GM18858 (cell line): ENCODE measurements around the gene MMADHC.

Experiments
- ATAC-seq: cut with Tn5 transposase; IDR thresholded peaks from one replicate; pipeline ENCODE4 v1.9.1; 2021; ENCODE audit not compliant: unreplicated experiment

The MMADHC gene

DNA sequence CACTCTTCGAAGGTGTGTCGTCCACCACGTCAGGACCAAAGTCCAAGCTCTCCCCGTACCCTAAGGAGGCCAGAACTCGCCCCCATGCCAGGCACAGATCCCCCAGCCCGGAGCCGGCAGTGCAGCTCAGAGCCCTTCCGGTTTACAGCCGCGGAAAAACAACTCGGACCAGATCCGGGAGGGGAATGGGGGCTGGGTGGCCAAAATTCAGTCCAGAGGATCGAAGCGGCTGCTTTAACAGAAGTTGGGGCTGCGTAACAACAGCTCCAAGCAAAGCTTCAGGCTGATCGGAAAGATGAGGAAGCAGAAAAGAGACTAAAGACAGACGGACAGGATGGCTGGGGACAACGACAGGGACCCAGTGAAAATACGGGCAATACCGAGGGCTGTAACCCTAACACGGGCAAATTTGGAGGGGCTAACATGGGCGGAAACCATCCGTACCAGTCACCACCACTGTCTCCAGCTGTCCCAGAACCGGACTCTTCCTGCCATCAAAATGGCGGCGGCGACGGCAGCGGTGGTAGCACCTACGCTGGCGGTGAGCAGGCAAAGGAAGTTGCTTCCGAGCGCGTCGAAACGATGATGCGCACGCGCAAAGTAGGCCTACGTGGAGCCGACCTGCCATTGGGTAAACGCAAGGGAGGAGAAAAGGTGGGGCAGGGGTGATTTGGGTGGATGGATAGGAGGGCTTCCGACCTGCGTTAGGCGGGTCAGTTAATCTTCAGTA is at the start of gene MMADHC:
TSS of gene MMADHC (minus strand) at position 556 of the 730 bp plus-strand sequence. CDS start 678 bp downstream, outside the sequence.
- peak; percentile 98 for ATAC-seq

DNA sequence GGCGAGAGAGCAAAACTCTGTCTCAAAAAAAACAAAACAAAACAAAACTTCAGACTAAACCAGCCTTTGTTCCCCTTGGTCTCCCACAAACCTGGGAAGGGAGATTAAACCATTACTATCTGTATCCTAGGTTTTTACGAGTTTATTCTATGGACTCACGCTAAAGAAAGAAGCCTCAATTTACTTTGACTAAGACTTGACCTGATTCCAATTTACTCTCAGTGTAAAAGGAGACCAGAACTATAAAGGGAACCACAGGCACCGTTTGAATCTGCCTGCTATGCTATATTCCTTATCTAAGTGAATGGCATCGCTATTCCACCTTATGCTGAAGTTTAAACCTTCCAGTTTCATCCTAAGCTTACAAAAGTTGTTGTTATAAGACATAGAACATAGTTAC is 46.5 kb upstream of the MMADHC start:
- no peak for ATAC-seq

DNA sequence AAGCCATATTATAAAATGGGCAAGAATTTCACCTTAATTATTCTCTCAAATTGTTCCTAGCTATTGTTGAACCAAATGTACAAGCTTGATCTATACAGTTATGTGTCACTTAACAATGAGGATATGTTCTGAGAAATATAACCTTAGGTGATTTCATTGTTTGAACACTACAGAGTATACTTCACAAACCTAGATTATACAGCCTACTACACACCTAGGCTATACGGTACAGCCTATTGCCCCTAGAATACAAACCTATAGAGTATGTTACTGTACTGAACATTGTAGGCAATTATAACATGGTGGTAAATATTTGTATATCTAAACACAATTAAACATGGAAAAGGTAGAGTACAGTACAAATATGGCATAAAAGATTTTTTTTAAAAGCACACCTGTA is 42.9 kb upstream of the MMADHC start:
- no peak for ATAC-seq

DNA sequence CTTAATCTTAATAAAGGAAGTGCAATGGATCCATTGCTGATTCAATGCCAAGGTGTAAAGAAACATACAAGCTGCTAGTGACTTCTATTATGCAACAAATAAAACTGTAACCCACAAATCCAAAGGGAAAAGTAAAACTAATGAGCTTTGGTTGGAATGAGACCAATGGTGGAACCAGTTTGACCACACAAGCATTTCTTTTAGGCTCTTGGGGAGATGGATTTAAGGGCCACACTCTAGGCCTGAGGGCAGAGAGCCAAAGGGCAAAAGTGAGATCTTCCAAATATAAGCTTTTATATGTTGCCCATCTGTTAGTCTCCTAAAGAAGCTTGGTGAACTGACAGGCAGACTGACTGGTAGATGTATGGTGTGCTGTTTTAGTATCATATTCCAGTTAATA is 41.5 kb upstream of the MMADHC start:
- no peak for ATAC-seq

DNA sequence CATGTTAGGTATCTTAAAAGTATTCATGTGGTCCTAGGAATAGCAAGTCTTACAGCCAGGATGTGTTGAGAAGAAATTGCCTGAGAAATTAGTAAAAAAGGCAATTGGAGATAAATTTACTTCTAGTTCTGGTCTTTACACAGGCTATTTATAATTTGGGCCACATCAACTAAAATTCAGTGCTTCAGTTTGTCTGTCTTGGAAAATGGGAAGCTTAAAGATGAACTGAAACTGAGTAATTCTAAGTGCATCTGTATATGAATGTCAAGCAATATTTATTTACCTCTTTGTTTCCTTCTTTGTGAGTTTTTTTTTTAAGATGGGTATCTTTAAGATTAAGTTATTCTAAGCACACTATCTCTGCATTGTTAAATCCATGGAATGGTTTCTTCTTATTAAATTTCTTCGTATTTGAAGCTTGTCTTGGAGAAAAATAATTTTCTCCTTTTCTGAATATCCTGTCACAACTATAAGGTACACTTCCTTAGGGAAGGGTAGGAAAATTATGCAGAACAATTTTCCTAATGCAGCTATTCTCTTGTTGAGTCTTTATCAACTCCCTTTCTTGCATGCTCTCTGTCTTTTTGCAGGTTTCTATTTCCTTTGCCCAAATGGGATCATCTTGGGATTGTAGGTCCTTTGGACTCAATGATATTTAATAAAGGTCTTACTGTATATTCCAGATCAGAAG is 39.7 kb upstream of the MMADHC start:
- ATAC-seq: no peak

DNA sequence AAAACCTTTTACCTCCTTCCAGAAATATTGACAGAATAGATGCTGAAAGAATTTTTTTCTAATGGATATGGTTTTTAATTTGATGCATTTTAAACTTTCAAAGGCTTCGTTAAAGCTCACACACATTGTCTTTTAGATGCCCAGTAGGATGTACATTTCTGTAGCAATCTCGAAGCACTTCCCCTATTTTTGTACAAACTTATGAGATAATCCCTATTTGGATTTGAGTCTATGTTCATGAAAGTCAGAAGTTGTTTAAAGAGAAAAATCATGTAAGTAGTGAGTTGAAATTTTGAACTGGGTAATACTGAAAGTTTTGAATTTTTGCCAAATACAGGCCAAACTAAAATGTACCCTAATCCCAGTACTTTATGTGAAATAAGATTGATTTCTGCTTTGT is 38.1 kb upstream of the MMADHC start:
- ATAC-seq: no peak

DNA sequence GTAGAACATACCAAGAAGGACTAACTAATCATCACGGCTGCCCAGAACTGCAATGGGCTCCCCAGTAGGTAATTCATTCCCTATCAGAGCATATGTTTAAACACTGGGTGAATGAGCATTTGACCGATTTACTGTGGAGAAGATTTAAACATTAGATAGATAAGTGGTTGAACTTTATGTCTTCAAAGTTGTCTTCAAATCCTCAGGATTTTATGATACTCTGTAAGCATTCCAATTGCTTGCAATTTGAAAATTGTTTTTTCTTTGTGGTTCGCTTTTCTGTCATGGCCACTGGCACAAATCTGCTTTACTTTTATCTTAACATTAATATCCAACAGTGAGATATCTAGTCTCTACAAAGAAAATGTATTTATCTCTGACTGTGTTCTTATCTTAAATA is 37.7 kb upstream of the MMADHC start:
- ATAC-seq: no peak

DNA sequence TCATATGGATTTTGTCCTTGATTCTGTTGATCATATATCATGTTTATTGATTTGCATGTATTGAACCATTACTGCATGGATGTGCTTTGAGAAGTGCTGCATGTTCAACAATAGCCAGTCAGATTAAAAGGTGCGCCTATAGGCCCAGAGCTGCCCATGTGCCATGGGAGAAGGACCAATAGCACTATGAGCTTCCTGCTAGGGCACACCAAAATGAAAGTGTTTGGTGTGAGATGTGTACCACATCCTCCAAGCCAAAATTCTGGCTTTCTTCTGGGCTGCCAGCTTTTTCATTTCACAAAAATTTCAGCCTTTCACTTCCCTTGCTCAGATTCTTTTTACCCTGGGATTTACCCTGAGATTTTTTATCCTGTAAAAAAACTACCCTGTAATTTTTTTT is 34.8 kb upstream of the MMADHC start:
- peak; percentile 61 for ATAC-seq

DNA sequence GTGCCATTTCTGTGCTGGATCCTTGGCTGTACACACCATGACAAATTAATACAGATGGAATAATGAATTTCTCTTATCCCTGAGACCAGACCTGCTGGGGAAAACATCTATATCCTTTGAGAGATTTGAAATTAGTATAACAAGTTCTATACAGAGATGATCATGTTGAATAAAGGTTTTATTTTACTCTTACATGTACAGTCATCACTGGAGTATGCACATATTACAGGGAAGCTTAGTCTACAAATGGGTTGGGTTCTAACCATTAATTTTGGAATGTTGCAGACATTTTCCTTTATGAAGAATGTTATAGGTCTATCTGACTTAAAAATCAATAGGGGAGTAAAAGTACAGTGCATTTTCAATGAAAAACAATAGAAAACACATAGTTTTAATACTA is 29.9 kb upstream of the MMADHC start:
- no peak for ATAC-seq

DNA sequence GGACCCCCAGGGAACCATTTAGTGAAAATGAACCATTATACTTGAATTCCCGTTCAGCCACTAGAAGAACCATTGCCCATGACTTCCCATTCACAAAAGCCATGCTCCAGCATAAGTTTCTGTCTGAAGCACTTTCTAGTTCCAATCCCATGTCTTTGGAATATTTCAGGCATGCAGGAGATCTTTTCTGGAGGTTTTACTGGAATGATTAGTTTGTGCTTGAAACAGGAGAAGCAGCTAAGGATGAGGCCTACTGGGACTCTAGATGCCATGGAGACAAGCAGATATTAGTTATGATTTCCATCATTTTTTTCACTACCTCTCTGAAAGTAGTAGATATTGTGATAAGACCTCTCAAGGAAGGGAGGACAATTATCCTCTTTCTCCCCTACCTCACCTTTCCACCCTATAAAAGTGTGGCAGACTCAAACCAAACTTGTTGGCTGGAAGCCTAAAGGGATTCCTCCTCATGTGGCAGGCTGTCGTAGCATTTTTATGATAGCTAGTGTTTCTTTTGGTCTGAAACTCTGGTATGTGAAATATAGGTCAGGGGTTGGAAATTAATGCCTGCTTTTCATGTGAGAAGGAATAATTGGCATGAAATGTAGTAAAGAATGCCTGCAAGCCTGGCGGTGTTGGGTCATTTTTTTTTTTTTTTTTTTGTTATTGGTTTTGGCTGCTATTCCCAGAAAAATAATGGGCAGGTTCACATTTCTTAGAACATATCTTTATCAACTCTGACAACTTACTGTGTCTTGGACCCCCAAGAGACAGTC is 29.3 kb upstream of the MMADHC start:
- ATAC-seq: no peak

DNA sequence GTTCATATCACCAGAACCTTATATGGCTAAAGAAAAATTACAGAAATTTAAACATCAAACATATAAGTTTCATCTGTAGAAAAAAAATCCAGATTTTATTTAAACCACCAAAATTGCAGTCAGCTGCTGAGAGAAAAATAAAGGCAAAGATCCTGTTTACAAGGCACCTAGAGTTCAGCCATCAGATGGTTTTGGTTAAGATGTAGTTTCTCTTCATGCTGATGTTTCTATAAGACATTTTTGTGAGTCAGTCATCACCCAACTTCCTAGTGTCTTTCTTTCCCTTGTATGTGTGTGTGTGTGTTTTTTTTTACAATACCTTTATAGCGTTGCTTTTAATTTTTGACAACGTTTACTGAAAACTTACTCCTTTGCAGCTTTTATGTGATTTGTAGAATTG is 26.1 kb upstream of the MMADHC start:
- no peak for ATAC-seq

DNA sequence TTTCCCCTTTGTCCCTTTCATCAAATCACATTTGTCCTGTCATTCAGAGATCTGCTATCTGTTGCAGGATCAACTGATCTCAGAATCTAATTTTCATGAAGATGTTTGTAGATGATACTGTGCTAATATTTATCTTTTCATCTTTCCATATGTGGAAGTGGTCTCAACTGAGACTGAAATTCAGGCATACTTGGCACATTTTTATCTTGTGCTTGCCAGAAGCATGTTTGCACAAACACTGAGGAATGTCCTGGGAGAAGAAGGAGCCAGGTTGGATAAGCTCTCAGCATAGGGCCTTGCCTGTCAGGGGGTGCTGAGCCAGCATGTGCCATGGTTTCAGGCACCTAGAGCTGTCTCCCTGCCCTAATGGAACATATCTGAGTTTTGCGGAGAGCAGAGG is 24.5 kb upstream of the MMADHC start:
- ATAC-seq: no peak

DNA sequence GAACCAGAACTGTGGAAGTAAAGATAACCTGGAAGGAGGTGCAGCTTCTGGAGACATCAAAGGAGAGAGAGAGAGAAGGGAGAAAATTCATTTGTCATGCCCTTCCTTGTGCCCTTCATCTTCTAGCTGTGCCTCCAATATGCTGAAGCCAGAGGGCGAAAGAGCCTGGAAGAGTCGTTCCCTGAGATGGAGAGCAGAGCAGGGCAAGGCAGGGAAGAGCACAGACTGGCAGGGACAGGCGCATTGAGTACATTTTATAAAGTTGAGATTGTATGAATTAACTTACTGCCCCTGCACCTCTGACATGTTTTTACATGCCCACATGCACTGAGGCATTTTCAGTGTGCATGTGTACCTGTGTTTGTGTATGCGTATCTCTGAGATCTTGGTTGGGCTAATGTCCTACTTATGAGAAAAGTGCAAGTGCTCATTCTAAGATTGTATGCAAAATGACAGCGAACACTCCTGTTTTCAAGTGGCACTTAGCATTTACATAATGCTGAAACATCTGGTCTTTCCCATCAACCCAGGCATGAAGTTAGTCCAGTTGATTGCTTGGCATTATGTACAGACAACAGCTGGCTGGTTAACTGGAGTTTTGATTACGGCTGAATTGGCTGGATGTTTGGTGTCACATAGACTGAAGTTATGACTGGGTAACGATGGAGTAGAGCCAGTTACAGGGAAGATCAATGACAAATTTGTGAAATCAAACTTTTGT is 23.7 kb upstream of the MMADHC start:
- no peak for ATAC-seq

DNA sequence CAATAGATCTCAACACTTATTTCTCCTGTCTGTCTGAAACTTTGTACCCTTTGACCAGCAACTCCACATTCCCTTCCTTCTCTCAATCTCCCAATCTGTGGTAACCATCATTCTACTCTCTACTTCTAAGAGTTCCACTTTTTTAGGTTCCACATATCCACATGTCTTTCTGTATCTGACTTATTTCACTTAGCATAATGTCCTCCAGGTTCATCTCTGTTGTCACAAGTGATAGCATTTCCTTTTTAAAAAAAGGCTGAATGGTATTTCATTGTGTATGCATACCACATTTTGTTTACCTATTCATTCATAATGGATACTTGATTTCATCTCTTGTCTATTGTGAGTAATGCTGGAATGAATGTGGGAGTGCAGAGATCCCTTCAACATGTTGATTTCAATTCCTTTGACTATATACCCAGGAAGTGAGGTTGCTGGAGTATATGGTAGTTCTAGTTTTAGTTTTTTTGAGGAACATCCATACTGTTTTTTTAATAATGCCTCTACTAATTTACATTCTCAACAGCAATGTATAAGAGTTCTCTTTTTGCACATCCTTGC is 18.8 kb upstream of the MMADHC start:
- no peak for ATAC-seq

DNA sequence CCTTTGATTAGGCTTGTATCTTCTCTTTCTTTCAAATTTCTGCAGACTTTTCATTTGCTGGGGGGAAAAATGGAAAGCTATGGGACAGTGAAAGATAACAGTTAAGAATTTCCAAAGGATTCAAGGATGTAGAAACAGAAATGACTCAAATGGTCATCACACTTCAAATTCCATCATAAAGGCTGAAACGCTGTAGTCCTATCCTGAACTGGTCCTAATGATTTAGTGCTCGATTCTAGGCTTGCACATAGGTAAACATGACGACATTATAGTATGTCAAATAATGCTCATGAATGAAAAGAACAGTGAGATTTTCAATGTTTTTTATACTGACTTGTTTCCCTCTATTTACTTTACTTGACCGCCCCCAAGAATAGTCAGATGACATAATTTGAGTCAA is 15.7 kb upstream of the MMADHC start:
- ATAC-seq: no peak

DNA sequence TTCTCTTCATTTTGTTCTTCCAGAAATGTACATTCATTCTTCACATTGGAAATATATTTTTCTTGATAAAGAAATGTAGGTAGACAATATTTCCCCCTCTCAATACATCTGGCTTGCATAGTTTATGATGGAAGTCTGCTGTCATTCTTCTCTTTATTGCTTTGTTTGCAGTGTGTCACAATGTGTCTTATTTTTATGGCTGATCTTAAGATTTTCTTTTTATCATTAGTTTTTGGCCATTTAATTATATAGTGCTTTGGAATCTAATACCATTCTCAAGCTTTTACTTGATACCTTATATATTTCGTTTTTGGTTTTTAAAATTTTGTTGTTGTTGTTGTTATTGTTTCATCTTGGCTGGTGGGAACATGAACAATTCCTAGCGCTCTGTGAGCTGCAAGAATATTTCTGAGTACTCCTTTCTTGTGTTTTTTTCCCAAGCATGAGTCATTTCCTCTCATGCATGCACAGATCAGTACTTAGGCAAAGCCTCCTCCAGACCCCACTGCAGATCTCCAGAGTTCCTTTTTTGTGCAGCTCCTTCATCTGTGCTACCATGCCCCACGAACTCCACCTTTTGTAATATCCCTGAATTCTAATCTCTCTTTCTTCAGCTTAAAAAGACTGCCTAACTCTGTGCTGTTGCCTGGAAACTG is 13.7 kb upstream of the MMADHC start:
- ATAC-seq: no peak

DNA sequence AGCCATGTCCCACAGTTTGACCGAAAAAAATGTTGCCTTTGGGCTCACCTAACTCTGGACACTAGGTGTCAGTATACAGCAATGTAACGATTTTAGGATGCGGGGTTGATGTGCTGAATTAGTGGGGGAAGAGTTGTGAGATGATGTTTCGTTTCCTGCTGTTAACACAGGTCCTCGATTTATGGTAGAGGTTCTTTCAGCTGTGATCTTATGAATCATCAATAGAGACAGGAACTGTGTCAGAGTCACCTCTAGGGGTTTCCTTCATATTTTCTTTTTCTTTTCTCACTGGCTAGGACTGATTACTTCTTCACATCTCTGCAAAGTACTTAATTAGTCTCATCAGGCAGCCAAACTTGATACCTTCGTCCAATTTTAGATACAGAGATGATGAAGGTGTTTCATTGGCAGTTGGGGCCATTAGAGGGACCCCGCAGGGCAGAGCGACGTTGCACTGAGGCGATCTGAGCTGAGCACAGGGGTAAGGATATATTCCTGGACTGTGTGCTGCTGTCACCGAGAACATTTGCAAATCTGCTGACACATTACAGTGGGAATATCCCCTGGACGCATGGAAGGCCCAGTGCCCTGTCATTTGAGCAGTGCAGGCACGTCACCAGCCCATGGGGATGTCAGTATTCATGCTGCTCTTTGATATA is 10.2 kb upstream of the MMADHC start:
- peak; percentile 95 for ATAC-seq

DNA sequence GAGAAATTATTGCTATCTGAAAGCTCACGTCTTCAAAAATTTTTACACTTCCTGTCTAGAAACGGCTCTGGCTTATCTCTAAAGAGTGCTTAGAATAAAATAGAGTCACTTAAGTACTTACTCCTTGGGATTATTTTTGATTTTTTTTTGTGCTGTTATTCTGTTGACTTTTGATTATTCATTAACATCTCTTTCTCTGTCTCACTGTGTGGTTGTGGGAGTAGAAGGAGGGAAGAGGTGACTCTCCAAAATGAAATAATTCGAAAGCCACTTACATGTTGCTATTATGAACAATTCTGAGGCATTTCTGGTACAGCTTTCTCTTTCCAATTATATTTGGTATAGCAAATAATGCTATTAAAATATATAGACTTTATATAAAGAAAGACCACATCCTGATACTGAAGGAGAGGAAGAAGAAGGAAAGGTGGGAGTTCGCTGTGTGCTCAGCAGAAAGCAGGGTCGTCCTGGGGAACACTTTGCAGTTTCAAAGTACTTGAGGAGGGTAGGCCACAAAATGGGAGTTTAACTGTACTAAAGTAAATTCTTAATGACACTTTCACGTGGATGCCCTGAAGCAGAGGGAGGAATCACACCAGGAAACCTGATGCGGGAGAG is 9.6 kb upstream of the MMADHC start:
- ATAC-seq: no peak

DNA sequence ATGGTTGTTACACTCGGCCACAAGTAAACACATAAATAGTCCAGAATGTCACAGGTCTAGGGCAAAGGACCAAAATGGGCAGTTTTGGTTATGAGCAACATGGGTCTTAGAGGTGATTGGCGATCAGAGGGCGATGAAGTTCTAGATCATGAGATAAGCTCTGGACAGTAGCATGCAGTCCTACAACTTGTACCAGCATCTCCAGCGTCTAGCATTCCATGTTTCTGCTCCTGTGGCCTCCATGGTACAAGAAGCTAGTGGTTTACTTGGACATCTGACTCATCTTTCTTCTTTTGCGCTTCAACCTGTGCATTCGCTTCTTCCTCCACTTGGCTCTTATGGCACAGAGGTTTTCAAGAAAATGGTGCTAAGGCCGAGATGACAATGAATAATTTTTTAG is 8.9 kb upstream of the MMADHC start:
- no peak for ATAC-seq
